Measurements from ENCODE around the gene DDIT4. TPM values are rescaled to one million over a fixed set of nuclear protein-coding genes. Genes with fewer than 3 reads are reported as not detected.

Gene DDIT4
- total RNA-seq, 1 donor from 2014 or later = 161 TPM

GRCh38 chr10:72274730-72275350 is 1.1 kb downstream of the DDIT4 start:
- peaks cover 35% of the 10 kb centered on the region for H3K4me1 ChIP-seq
- ATAC-seq (peak; percentile 11 to 51), DNase-seq (peak; percentile 83)
- peak overlapping the region; percentile 86 for H3K4me3 ChIP-seq
- TF ChIP-seq CTCF (IDR thresholded peaks at IDR 0.05) = peak; percentile 68
- intact Hi-C loops (cut with DNase I) = no loop called here
- H3K9me3 ChIP-seq = no peaks in the 10 kb centered on the region
- H3K27me3 ChIP-seq (ENCODE audit: low read depth) = no peaks in the 10 kb centered on the region
- H3K36me3 ChIP-seq = peaks cover 23% of the 10 kb centered on the region
- peak overlapping the region; percentile 97 for H3K27ac ChIP-seq

GRCh38 chr10:72275351-72276012 is 1.8 kb downstream of the DDIT4 start:
- peak overlapping the region; percentile 86 for H3K4me3 ChIP-seq
- peak overlapping the region; percentile 97 for H3K27ac ChIP-seq
- H3K36me3 ChIP-seq = peaks cover 23% of the 10 kb centered on the region
- no peak for TF ChIP-seq CTCF (IDR thresholded peaks at IDR 0.05)
- H3K27me3 ChIP-seq (ENCODE audit: low read depth) = no peaks in the 10 kb centered on the region
- no peak for ATAC-seq
- no peak for DNase-seq
- H3K4me1 ChIP-seq = peaks cover 35% of the 10 kb centered on the region
- H3K9me3 ChIP-seq = no peaks in the 10 kb centered on the region
- intact Hi-C loops (cut with DNase I) = no loop called here

- TF ChIP-seq CTCF (IDR thresholded peaks at IDR 0.05) = no peak
- peaks cover 23% of the 10 kb centered on the region for H3K36me3 ChIP-seq
- H3K4me3 ChIP-seq = peak overlapping the region; percentile 86
- peak overlapping the region; percentile 97 for H3K27ac ChIP-seq
- H3K27me3 ChIP-seq (ENCODE audit: low read depth) = no peaks in the 10 kb centered on the region
- peaks cover 35% of the 10 kb centered on the region for H3K4me1 ChIP-seq
- DNase-seq = peak; percentile 63
- no peak for ATAC-seq
- H3K9me3 ChIP-seq = no peaks in the 10 kb centered on the region
- intact Hi-C loops (cut with DNase I) = no loop called here
Observed at GRCh38 chr10:72276013-72276387, 2.3 kb downstream of the DDIT4 start.

GRCh38 chr10:72276421-72277339 is 3.0 kb downstream of the DDIT4 start:
- H3K27ac ChIP-seq = peak overlapping the region; percentile 97
- H3K36me3 ChIP-seq = peaks cover 23% of the 10 kb centered on the region
- intact Hi-C loops (cut with DNase I) = no loop called here
- no peaks in the 10 kb centered on the region for H3K27me3 ChIP-seq (ENCODE audit: low read depth)
- TF ChIP-seq CTCF (IDR thresholded peaks at IDR 0.05) = no peak
- H3K9me3 ChIP-seq = no peaks in the 10 kb centered on the region
- DNase-seq (no peak), ATAC-seq (no peak)
- H3K4me1 ChIP-seq = peaks cover 34% of the 10 kb centered on the region
- peak overlapping the region; percentile 86 for H3K4me3 ChIP-seq

- no peak overlapping the region for H3K4me3 ChIP-seq
- no peak for TF ChIP-seq CTCF (IDR thresholded peaks at IDR 0.05)
- no peaks in the 10 kb centered on the region for H3K9me3 ChIP-seq
- peaks cover 23% of the 10 kb centered on the region for H3K36me3 ChIP-seq
- peak overlapping the region; percentile 8 for H3K27ac ChIP-seq
- ATAC-seq (no peak), DNase-seq (no peak)
- no peaks in the 10 kb centered on the region for H3K27me3 ChIP-seq (ENCODE audit: low read depth)
- intact Hi-C loops (cut with DNase I) = no loop called here
- H3K4me1 ChIP-seq = peaks cover 26% of the 10 kb centered on the region
Observed at GRCh38 chr10:72277340-72277995, 3.7 kb downstream of the DDIT4 start.

Measured in lower lobe of right lung (tissue), 2 donors.